Subcutaneous adipose tissue (tissue), 4 donors: ENCODE results near the gene FAM3C. TPM values are rescaled to one million over a fixed set of nuclear protein-coding genes. Genes with fewer than 3 reads are reported as not detected.

ENCODE experiments used
- total RNA-seq, 4 donors: library from RNA; depleted of rRNA; stranded (reverse); fragments of >200 nt; gene quantifications; one replicate each; pipeline ENCODE4 v1.1.0, GENCODE V29; 2016
- TF ChIP-seq, protein P1 (sequence below): fragments of 450-650 bp; IDR thresholded peaks from one replicate; pipeline ENCODE4 v1.5.1; 2016; ENCODE audit warnings: low read depth, mild to moderate bottlenecking, control low read depth, antibody characterized with exemption, moderate library complexity

FAM3C gene
- total RNA-seq, 4 donors from 2014 or later, result 29.6 to 54.0 (median 41.1) TPM

DNA sequence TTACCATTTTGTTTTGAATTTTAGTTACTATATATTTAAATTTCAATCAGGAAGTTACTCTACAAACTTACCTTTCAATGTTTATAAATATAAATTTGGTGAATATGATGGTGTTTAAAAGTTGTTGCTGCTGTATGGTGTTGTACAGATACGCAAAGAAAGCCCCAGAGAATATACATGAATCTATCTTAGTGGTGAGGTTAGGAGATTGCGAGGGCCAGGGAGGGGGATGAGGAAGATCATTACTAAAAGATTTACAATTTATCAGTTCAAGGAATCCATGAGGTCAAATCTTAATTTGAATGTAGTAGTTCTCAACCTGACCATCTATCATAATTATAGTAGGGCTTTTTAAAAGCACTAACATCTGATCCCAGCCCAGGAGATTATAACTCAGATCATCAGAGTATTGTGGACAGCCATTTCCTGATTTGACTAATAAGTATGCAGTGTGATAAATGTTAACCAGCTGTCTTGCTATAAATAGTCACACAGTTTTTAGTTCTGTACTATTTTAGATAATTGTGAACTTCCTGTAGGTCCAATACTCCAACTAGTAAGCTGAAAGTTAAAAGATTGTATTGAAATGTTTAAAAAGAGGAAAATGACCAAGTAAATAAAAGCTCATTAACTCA, 23.6 kb downstream of the FAM3C start:
- TF ChIP-seq, protein P1, sequence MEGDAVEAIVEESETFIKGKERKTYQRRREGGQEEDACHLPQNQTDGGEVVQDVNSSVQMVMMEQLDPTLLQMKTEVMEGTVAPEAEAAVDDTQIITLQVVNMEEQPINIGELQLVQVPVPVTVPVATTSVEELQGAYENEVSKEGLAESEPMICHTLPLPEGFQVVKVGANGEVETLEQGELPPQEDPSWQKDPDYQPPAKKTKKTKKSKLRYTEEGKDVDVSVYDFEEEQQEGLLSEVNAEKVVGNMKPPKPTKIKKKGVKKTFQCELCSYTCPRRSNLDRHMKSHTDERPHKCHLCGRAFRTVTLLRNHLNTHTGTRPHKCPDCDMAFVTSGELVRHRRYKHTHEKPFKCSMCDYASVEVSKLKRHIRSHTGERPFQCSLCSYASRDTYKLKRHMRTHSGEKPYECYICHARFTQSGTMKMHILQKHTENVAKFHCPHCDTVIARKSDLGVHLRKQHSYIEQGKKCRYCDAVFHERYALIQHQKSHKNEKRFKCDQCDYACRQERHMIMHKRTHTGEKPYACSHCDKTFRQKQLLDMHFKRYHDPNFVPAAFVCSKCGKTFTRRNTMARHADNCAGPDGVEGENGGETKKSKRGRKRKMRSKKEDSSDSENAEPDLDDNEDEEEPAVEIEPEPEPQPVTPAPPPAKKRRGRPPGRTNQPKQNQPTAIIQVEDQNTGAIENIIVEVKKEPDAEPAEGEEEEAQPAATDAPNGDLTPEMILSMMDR, result no peak

DNA sequence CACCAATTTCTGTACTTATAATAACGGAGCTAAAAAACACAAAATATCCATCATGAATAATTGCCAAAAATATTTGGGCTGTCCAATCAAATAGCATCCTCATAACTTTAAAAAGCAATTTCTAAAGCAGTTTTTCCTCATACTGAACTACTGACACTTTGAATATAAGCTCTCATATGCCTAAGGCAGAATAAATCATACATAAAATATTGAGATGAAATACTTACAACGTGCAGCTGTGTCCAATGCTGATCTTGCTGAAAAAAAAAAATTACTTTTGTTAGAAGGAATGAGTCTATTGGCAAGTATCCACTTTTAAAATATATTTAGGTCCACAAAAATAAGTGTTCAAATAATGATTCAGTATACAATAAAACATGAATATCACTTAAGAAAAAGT, 24.2 kb downstream of the FAM3C start:
- TF ChIP-seq, protein P1, result no peak

DNA sequence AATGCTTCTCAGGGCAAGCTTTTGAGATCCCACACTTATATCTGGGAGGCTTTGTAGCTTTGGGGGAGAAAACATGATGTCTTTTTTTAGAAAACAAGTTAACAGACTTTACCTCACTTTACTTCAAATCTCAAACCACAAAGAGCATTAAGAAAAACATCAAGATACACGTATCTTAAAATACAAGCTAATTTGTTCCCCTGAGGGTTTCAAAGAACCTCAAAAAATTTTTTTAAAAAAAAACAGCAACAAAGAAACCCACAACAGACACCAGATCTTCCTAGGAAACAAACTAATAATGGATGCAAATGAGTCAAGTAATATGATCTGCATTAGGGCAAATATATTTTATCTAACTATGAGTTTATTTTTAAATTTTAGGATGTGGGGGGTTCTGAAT, 24.7 kb downstream of the FAM3C start:
- TF ChIP-seq, protein P1, result no peak

DNA sequence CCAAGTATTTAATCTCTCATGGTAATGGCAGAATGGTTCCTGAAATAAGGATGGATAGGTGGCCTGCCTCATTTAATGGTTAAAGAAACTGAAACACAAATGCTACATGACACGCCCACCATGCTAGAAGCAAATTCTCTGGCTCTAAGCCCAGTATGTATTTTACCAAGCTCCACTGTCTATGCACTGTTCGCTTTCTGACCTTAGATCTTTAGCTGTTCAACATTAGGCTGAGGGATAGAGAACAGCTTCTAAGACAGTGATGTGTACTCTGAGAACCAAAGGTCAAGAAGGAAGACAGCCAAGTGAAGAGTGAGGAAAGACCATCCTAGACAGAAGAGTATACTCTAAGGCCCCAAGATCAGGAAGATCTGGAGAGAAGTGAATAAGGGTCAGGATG, 26.6 kb downstream of the FAM3C start:
- TF ChIP-seq, protein P1, result no peak

DNA sequence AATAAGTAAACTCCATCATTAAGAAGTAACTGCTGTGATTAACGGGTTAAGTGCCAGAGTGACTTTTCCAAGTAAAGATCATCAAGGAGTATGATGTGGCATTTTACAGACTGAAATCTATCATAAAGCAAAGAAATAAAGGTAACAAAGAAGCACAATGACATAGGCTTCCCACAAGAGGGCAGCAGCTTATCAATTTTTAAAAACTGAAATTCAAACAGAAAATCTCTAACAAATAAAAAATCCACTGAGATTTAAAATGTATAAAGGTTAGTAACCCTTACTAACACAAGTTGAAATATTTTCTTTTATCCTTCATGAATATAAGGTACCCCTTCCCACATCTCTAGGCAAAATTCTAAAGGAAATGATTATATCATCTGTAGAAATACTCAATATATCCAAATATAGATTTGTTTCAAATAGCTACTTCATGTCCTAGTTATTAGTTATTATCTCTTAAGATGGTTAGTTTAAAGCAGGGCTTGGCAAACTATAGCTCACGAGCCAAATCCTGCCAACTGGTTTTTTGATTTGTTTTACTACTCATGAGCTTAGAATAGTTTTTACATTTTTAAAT, 29.2 kb downstream of the FAM3C start:
- TF ChIP-seq, protein P1, result no peak

DNA sequence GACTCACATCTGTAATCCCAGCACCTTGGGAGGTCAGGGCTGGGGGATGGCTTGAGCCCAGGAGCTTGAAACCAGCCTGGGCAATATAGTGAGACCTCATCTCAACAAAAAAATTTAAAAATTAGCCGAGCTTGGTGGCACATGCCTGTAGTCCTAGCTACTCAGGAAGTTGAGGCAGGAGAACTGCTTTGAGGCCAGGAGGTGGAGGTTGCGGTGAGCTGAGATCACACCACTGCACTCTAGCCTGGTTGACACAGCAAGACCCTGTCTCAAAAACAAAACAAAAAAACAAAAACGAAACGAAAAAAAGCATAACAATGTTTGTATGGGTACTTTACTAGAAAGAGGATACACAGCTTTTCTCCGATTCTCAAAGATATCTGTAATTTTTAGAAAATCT, 35.5 kb downstream of the FAM3C start:
- TF ChIP-seq, protein P1, result no peak

DNA sequence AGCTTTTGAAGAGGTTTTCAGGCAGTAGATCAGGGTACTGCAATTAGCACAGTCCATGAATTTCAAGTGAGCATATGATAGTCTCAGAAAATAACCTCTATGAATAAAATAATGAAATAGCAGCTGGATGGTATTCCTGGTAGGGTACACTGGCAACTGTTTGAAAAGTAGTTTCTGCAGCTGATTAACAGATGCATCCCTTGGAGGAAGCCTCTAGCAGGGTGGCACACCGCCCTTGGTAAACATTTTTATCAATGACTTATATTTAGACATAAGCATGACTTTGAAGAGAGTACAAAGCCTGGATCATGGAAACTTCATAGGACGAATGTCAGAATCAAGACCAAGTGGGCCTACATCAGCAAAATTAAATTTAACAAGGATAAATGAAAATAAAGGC, 40.5 kb downstream of the FAM3C start:
- TF ChIP-seq, protein P1, result no peak
